Dendritic cell treated with granulocyte-macrophage colony-stimulating factor and Interleukin-4, amounts not matched to agents 40 ng/mL and 50 ng/mL, for 4 days (primary cell): Measurements from ENCODE around the gene JPH4.

ENCODE experiments used
- H3K27ac Mint-ChIP-seq: one replicate; pipeline ENCODE4 v1.8.0; 2022; ENCODE audit warnings: mild to moderate bottlenecking, mixed read lengths
- H3K27me3 Mint-ChIP-seq: one replicate; pipeline ENCODE4 v1.8.0; 2022; ENCODE audit warnings: mild to moderate bottlenecking, mixed read lengths
- H3K36me3 Mint-ChIP-seq: one replicate; pipeline ENCODE4 v1.8.0; 2022; ENCODE audit warnings: low read depth, mixed read lengths
- H3K4me1 Mint-ChIP-seq: one replicate; pipeline ENCODE4 v1.8.0; 2022; ENCODE audit warnings: low read depth, mixed read lengths
- H3K4me3 Mint-ChIP-seq: one replicate; pipeline ENCODE4 v1.8.0; 2022; ENCODE audit warnings: mild to moderate bottlenecking, moderate library complexity, mixed read lengths
- H3K9me3 Mint-ChIP-seq: one replicate; pipeline ENCODE4 v1.8.0; 2022; ENCODE audit warnings: mixed read lengths
- intact Hi-C: fragments of 100-400 bp; cut with micrococcal nuclease; formaldehyde crosslinking; loops from one replicate; pipeline ENCODE4 v1.15.0; 2022

Gene JPH4

GRCh38 chr14:23518709-23519108 is 59.9 kb downstream of the JPH4 start:
- no peaks in the 10 kb centered on the region for H3K27me3 Mint-ChIP-seq
- intact Hi-C loops: no loop called here
- no peaks in the 10 kb centered on the region for H3K36me3 Mint-ChIP-seq
- H3K27ac Mint-ChIP-seq: no peak overlapping the region
- peaks cover 14% of the 10 kb centered on the region for H3K4me1 Mint-ChIP-seq
- no peak overlapping the region for H3K4me3 Mint-ChIP-seq
- no peaks in the 10 kb centered on the region for H3K9me3 Mint-ChIP-seq
